B cell (primary cell): ENCODE measurements around the gene MYOF. TPM values are rescaled to one million over a fixed set of nuclear protein-coding genes. Genes with fewer than 3 reads are reported as not detected.

Experiments
- ATAC-seq: fragments of 200-7000 bp; cut with Tn5 transposase; one replicate; pipeline ENCODE4 v1.10.0; 2021; ENCODE audit warnings: low read depth, mild to moderate bottlenecking, moderate number of reproducible peaks, moderate library complexity
- CTCF ChIA-PET: fragments of 350-600 bp; sonication (Branson Sonifier 250); formaldehyde crosslinking; loops from one replicate; lab custom pipeline; 2021; ENCODE audit warnings: antibody characterized with exemption, inconsistent platforms; lab: Charles Lee
- POLR2A ChIA-PET: fragments of 350-600 bp; sonication (Branson Sonifier 250); formaldehyde crosslinking; loops from one replicate; lab custom pipeline; 2021; ENCODE audit warnings: antibody characterized with exemption; lab: Charles Lee
- DNase-seq: peaks from one replicate; pipeline ENCODE4 v3.0.0; 2013
- H2AFZ ChIP-seq: 2 replicates; pipeline ENCODE4 v1.6.1; 2012; ENCODE audit warnings: mild to moderate bottlenecking, low read depth, low read length; ENCODE audit not compliant: insufficient read depth, poor library complexity, severe bottlenecking
- H3K27ac ChIP-seq, 2 donors: 1 replicate in 1 of 2; 2 replicates in 1 of 2; pipeline ENCODE4 v1.5.1; 2012 to 2013; ENCODE audit warnings: low read length in 2 of 2, mild to moderate bottlenecking in 2 of 2, moderate library complexity in 1 of 2
- H3K27me3 ChIP-seq, 4 experiments: fragments of 200-600 bp in 1 of 4; sonication (generic) in 1 of 4; replicated peaks in 1 of 4; 1 replicate in 2 of 4; 2 replicates in 2 of 4; pipeline versions ENCODE4 v1.6.1 to v1.7.0; 2013 to 2016; ENCODE audit warnings: low read length in 3 of 4, mild to moderate bottlenecking in 2 of 4, mixed read lengths in 1 of 4, moderate library complexity in 1 of 4; ENCODE audit not compliant: insufficient read depth in 4 of 4, control insufficient read depth in 3 of 4; ENCODE audit errors: control extremely low read depth in 1 of 4
- H3K36me3 ChIP-seq, 2 experiments: replicated peaks in 1 of 2; 1 replicate in 1 of 2; 2 replicates in 1 of 2; pipeline versions ENCODE4 v1.6.1 to v1.7.1; 2013; ENCODE audit warnings: low read length in 1 of 2; ENCODE audit not compliant: insufficient read depth in 2 of 2, control insufficient read depth in 1 of 2; ENCODE audit errors: control extremely low read depth in 1 of 2, extremely low read depth in 1 of 2
- H3K4me1 ChIP-seq, 2 donors: fragments of 200-600 bp in 1 of 2; sonication (generic) in 1 of 2; 1 replicate in 1 of 2; 2 replicates in 1 of 2; pipeline versions ENCODE4 v1.5.1 to v1.6.1; 2013 to 2017; ENCODE audit warnings: low read length in 2 of 2; ENCODE audit not compliant: control insufficient read depth in 2 of 2, insufficient read depth in 2 of 2
- H3K4me2 ChIP-seq: replicated peaks from 2 replicates; pipeline ENCODE3; 2012; ENCODE audit warnings: mild to moderate bottlenecking, low read depth, low read length; ENCODE audit not compliant: poor library complexity, severe bottlenecking
- H3K4me3 ChIP-seq, 5 experiments: fragments of 200-600 bp in 1 of 5; sonication (generic) in 1 of 5; 1 replicate in 3 of 5; 2 replicates in 2 of 5; pipeline versions ENCODE4 v1.5.1 to v1.7.0; 2011 to 2016; ENCODE audit warnings: low read length in 4 of 5, mild to moderate bottlenecking in 4 of 5, low read depth in 2 of 5, control low read depth in 1 of 5, moderate library complexity in 1 of 5; ENCODE audit not compliant: insufficient read depth in 1 of 5; ENCODE audit errors: control extremely low read depth in 1 of 5, extremely low read depth in 1 of 5
- H3K79me2 ChIP-seq: fragments of 200-600 bp; sonication (generic); one replicate; pipeline ENCODE4 v1.6.0; 2016; ENCODE audit warnings: low read length; ENCODE audit not compliant: control insufficient read depth, insufficient read depth
- H3K9ac ChIP-seq: fragments of 200-600 bp; sonication (generic); 2 replicates; pipeline ENCODE4 v1.6.1; 2017; ENCODE audit warnings: mild to moderate bottlenecking, low read length, moderate library complexity
- H3K9me3 ChIP-seq, 3 donors: one replicate each; pipeline versions ENCODE4 v1.6.1 to v1.7.1; 2013; ENCODE audit warnings: low read length in 2 of 3; ENCODE audit not compliant: control insufficient read depth in 2 of 3, insufficient read depth in 1 of 3; ENCODE audit errors: control extremely low read depth in 1 of 3
- H4K20me1 ChIP-seq: 2 replicates; pipeline ENCODE4 v1.6.0; 2012; ENCODE audit warnings: mild to moderate bottlenecking, low read length; ENCODE audit not compliant: insufficient read depth, control insufficient read depth, poor library complexity, severe bottlenecking
- H3K27ac Mint-ChIP-seq: one replicate; pipeline ENCODE4 v1.8.0; 2021; ENCODE audit warnings: mixed read lengths
- H3K27me3 Mint-ChIP-seq: one replicate; pipeline ENCODE4 v1.8.0; 2021; ENCODE audit warnings: mixed read lengths
- H3K4me1 Mint-ChIP-seq: one replicate; pipeline ENCODE4 v1.8.0; 2021; ENCODE audit warnings: mixed read lengths
- H3K4me3 Mint-ChIP-seq: one replicate; pipeline ENCODE4 v1.8.0; 2021; ENCODE audit warnings: mixed read lengths
- H3K9me3 Mint-ChIP-seq: one replicate; pipeline ENCODE4 v1.8.0; 2022; ENCODE audit warnings: mixed read lengths; ENCODE audit not compliant: insufficient read depth
- EZH2 ChIP-seq: IDR thresholded peaks from 2 replicates; pipeline ENCODE4 v1.6.1; 2012; ENCODE audit warnings: borderline replicate concordance, low read depth, mild to moderate bottlenecking, moderate library complexity, low read length; ENCODE audit not compliant: insufficient read depth, poor library complexity, severe bottlenecking
- WGBS: methylation state at CpG from one replicate; pipeline ENCODE4 v1.1.5; 2013; ENCODE audit warnings: missing lambda C conversion rate; ENCODE audit not compliant: insufficient coverage; 5-methylcytosine and 5-hydroxymethylcytosine counted together
- intact Hi-C: fragments of 100-400 bp; cut with micrococcal nuclease; formaldehyde crosslinking; loops from one replicate; pipeline ENCODE4 v1.10.0; 2022
- polyA plus RNA-seq: library from polyadenylated mRNA; depleted of rRNA; stranded (reverse); fragments of >200 nt; gene quantifications from 2 replicates; pipeline ENCODE4 v1.2.3, GENCODE V29; 2012
- total RNA-seq, 2 donors: library from RNA; stranded (reverse); fragments of 120-200 nt in 1 of 2; gene quantifications; 1 replicate in 1 of 2; 2 replicates in 1 of 2; pipeline versions ENCODE4 v1.2.3 to v1.2.4, GENCODE V29; 2013 to 2022
- TF ChIP-seq, protein P1 (sequence below): fragments of 200-600 bp; IDR thresholded peaks from one replicate; pipeline ENCODE4 v1.8.0; 2022; ENCODE audit warnings: antibody characterized with exemption, mild to moderate bottlenecking

MYOF gene
- total and polyA plus RNA-seq, 2 donors (not counting 1 experiment from before 2014, with no cell fraction given), result 0.07 to 0.18 TPM

DNA sequence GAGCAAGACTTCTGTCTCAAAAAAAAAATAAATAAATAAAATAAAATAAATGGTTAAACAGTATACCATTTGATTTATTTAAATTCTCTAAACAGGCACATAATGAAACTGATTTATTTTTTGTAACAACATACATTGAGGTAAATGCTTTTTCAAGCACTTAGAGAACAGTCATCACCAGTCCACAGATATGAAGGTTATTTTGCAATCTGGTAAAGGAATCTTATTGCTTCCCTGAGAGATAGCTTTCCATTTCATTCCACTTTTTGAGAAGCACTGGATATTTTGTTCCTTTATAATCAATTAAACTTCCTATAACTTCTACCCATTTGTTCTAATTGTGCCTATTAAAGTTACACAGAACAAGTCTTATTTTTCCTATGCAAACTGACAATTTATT lies 19.5 kb upstream of the MYOF start:
- no peak overlapping the region for H3K4me2 ChIP-seq
- H3K9me3 ChIP-seq, result no peaks in the 10 kb centered on the region
- POLR2A ChIA-PET, result interaction anchor here (0.6 kb wide), 1 partner anchor 48 kb away, joined by 3 read pairs; no protein-coding TSS in a partner anchor

DNA sequence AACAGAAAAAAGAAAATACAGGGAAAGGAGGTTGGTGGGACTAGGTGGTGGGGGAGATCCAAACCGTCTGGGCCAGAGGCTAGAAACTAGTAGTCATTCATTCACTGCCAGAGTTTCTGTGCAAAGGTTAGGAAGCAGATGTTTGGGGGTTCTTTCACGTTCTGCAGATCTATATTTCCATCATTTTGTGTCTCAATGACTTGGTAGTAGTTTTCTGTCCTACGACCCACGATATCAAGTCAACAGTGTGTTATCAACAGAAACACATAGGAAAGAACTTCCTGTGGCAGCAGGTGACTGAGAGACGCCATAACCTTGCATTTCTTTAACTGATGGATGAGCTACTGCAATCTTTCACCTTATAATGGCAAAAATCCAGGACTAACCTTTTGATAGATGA lies 16.0 kb upstream of the MYOF start:
- H3K4me1 Mint-ChIP-seq, result peaks cover 18% of the 10 kb centered on the region
- TF ChIP-seq, protein P1, sequence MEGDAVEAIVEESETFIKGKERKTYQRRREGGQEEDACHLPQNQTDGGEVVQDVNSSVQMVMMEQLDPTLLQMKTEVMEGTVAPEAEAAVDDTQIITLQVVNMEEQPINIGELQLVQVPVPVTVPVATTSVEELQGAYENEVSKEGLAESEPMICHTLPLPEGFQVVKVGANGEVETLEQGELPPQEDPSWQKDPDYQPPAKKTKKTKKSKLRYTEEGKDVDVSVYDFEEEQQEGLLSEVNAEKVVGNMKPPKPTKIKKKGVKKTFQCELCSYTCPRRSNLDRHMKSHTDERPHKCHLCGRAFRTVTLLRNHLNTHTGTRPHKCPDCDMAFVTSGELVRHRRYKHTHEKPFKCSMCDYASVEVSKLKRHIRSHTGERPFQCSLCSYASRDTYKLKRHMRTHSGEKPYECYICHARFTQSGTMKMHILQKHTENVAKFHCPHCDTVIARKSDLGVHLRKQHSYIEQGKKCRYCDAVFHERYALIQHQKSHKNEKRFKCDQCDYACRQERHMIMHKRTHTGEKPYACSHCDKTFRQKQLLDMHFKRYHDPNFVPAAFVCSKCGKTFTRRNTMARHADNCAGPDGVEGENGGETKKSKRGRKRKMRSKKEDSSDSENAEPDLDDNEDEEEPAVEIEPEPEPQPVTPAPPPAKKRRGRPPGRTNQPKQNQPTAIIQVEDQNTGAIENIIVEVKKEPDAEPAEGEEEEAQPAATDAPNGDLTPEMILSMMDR, result no peak
- no peak for TF ChIP-seq EZH2
- Histone ChIP-seq H3K27ac (no peak overlapping the region), H3K27me3 (peaks cover 0 to 4% (median 1%) of the 10 kb centered on the region in 4 experiments), H2AFZ (peak overlapping the region; percentile 47), H3K79me2 (no peaks in the 10 kb centered on the region), H3K36me3 (no peaks in the 10 kb centered on the region), H4K20me1 (no peaks in the 10 kb centered on the region), H3K4me2 (no peak overlapping the region), H3K4me1 (peaks cover 8 to 16% of the 10 kb centered on the region in 2 donors), H3K9me3 (no peaks in the 10 kb centered on the region), H3K4me3 (peak overlapping the region in 1 of 5 experiments; percentile 23), H3K9ac (no peak overlapping the region)
- ChIA-PET POLR2A (no interaction called here), CTCF (no interaction called here)
- H3K4me3 Mint-ChIP-seq, result peak overlapping the region; percentile 73
- DNase-seq (no peak), ATAC-seq (no peak)
- peaks cover 6% of the 10 kb centered on the region for H3K27me3 Mint-ChIP-seq
- H3K9me3 Mint-ChIP-seq, result no peaks in the 10 kb centered on the region
- WGBS, result 42% methylated on average over 1 of the region's 5 CpGs
- H3K27ac Mint-ChIP-seq, result no peak overlapping the region
- intact Hi-C loops, result loop anchor here (5.0 kb wide), 3 partner anchors 71 to 1206 kb away; partner anchors contain the start of genes CPEB3 and MARCHF5

More for the DNA sequence above, 19.5 kb upstream of the MYOF start:
- intact Hi-C loops, result no loop called here
- peaks cover 11% of the 10 kb centered on the region for H3K4me1 Mint-ChIP-seq
- Histone ChIP-seq H3K9ac (no peak overlapping the region), H3K79me2 (no peaks in the 10 kb centered on the region), H3K27me3 (no peaks in the 10 kb centered on the region), H2AFZ (peak overlapping the region; percentile 64), H3K36me3 (no peaks in the 10 kb centered on the region), H3K4me3 (no peak overlapping the region), H3K4me1 (peaks cover 4 to 8% of the 10 kb centered on the region in 2 donors), H3K27ac (no peak overlapping the region), H4K20me1 (no peaks in the 10 kb centered on the region)
- no peaks in the 10 kb centered on the region for H3K9me3 Mint-ChIP-seq
- no peaks in the 10 kb centered on the region for H3K27me3 Mint-ChIP-seq
- no peak for TF ChIP-seq EZH2
- TF ChIP-seq, protein P1, result no peak
- no peak overlapping the region for H3K4me3 Mint-ChIP-seq
- no peak for ATAC-seq
- H3K27ac Mint-ChIP-seq, result no peak overlapping the region
- CTCF ChIA-PET, result interaction anchor here (1.2 to 2.8 kb wide), 3 partner anchors 10 to 124 kb away, joined by 5 to 15 read pairs (median 10); partner anchors contain the start of gene MYOF
- DNase-seq, result no peak
